ENCODE results near the gene PCMT1.

PCMT1 gene

GRCh38 chr6:149763866-149764265 is 14.3 kb downstream of the PCMT1 start:
- H3K36me3 ChIP-seq (ENCODE audit: control insufficient read depth, insufficient read depth, low read length), result no peaks in the 10 kb centered on the region
- no peak overlapping the region for H3K27ac ChIP-seq (ENCODE audit: insufficient read depth, low read depth, low read length, poor library complexity, severe bottlenecking)
- H3K27me3 ChIP-seq (ENCODE audit: control insufficient read depth, insufficient read depth, low read length, poor library complexity, severe bottlenecking), result no peaks in the 10 kb centered on the region
- no peaks in the 10 kb centered on the region for H3K4me1 ChIP-seq (ENCODE audit: control insufficient read depth, insufficient read depth, low read length)
- no peak overlapping the region for H3K4me3 ChIP-seq (ENCODE audit: insufficient read depth, low read depth, low read length)
- no peaks in the 10 kb centered on the region for H3K9me3 ChIP-seq (ENCODE audit: control insufficient read depth, low read length)

GRCh38 chr6:149766156-149766769 is 16.7 kb downstream of the PCMT1 start:
- Histone ChIP-seq H3K4me3 (ENCODE audit: insufficient read depth, low read depth, low read length) (no peak overlapping the region), H3K27me3 (ENCODE audit: control insufficient read depth, insufficient read depth, low read length, poor library complexity, severe bottlenecking) (no peaks in the 10 kb centered on the region), H3K4me1 (ENCODE audit: control insufficient read depth, insufficient read depth, low read length) (no peaks in the 10 kb centered on the region), H3K9me3 (ENCODE audit: control insufficient read depth, low read length) (no peaks in the 10 kb centered on the region), H3K36me3 (ENCODE audit: control insufficient read depth, insufficient read depth, low read length) (no peaks in the 10 kb centered on the region), H3K27ac (ENCODE audit: insufficient read depth, low read depth, low read length, poor library complexity, severe bottlenecking) (no peak overlapping the region)
- 88 to 93% methylated on average over 1 to 2 of the region's 3 CpGs for WGBS, 2 experiments

GRCh38 chr6:149769676-149770075 is 20.1 kb downstream of the PCMT1 start:
- H3K4me3 ChIP-seq (ENCODE audit: insufficient read depth, low read depth, low read length), result no peak overlapping the region
- no peak overlapping the region for H3K27ac ChIP-seq (ENCODE audit: insufficient read depth, low read depth, low read length, poor library complexity, severe bottlenecking)
- H3K4me1 ChIP-seq (ENCODE audit: control insufficient read depth, insufficient read depth, low read length), result no peaks in the 10 kb centered on the region
- H3K27me3 ChIP-seq (ENCODE audit: control insufficient read depth, insufficient read depth, low read length, poor library complexity, severe bottlenecking), result no peaks in the 10 kb centered on the region
- peaks cover 7% of the 10 kb centered on the region for H3K36me3 ChIP-seq (ENCODE audit: control insufficient read depth, insufficient read depth, low read length)
- H3K9me3 ChIP-seq (ENCODE audit: control insufficient read depth, low read length), result no peaks in the 10 kb centered on the region
- WGBS, 2 experiments, result 78 to 97% methylated on average over 2 of the region's 2 CpGs

GRCh38 chr6:149771185-149771584 is 21.6 kb downstream of the PCMT1 start:
- Histone ChIP-seq H3K9me3 (ENCODE audit: control insufficient read depth, low read length) (no peaks in the 10 kb centered on the region), H3K27ac (ENCODE audit: insufficient read depth, low read depth, low read length, poor library complexity, severe bottlenecking) (no peak overlapping the region), H3K4me3 (ENCODE audit: insufficient read depth, low read depth, low read length) (no peak overlapping the region), H3K4me1 (ENCODE audit: control insufficient read depth, insufficient read depth, low read length) (no peaks in the 10 kb centered on the region), H3K36me3 (ENCODE audit: control insufficient read depth, insufficient read depth, low read length) (peaks cover 7% of the 10 kb centered on the region), H3K27me3 (ENCODE audit: control insufficient read depth, insufficient read depth, low read length, poor library complexity, severe bottlenecking) (no peaks in the 10 kb centered on the region)
- 94 to 100% methylated on average over 1 to 2 of the region's 3 CpGs for WGBS, 2 experiments

- Histone ChIP-seq H3K4me1 (ENCODE audit: control insufficient read depth, insufficient read depth, low read length) (no peaks in the 10 kb centered on the region), H3K27ac (ENCODE audit: insufficient read depth, low read depth, low read length, poor library complexity, severe bottlenecking) (no peak overlapping the region), H3K27me3 (ENCODE audit: control insufficient read depth, insufficient read depth, low read length, poor library complexity, severe bottlenecking) (no peaks in the 10 kb centered on the region), H3K4me3 (ENCODE audit: insufficient read depth, low read depth, low read length) (no peak overlapping the region), H3K36me3 (ENCODE audit: control insufficient read depth, insufficient read depth, low read length) (peaks cover 7% of the 10 kb centered on the region), H3K9me3 (ENCODE audit: control insufficient read depth, low read length) (no peaks in the 10 kb centered on the region)
- 94% methylated on average over 5 to 6 of the region's 6 CpGs for WGBS, 2 experiments
Measured at GRCh38 chr6:149771925-149772324, 22.4 kb downstream of the PCMT1 start.

GRCh38 chr6:149777624-149778023 is 28.1 kb downstream of the PCMT1 start:
- Histone ChIP-seq H3K9me3 (ENCODE audit: control insufficient read depth, low read length) (no peaks in the 10 kb centered on the region), H3K27me3 (ENCODE audit: control insufficient read depth, insufficient read depth, low read length, poor library complexity, severe bottlenecking) (no peaks in the 10 kb centered on the region), H3K4me3 (ENCODE audit: insufficient read depth, low read depth, low read length) (no peak overlapping the region), H3K4me1 (ENCODE audit: control insufficient read depth, insufficient read depth, low read length) (no peaks in the 10 kb centered on the region), H3K36me3 (ENCODE audit: control insufficient read depth, insufficient read depth, low read length) (peaks cover 3% of the 10 kb centered on the region), H3K27ac (ENCODE audit: insufficient read depth, low read depth, low read length, poor library complexity, severe bottlenecking) (no peak overlapping the region)
- 88 to 94% methylated on average over 1 of the region's 1 CpG for WGBS, 2 experiments

GRCh38 chr6:149779644-149779963 is 30.1 kb downstream of the PCMT1 start:
- no peaks in the 10 kb centered on the region for H3K4me1 ChIP-seq (ENCODE audit: control insufficient read depth, insufficient read depth, low read length)
- H3K9me3 ChIP-seq (ENCODE audit: control insufficient read depth, low read length), result no peaks in the 10 kb centered on the region
- no peaks in the 10 kb centered on the region for H3K27me3 ChIP-seq (ENCODE audit: control insufficient read depth, insufficient read depth, low read length, poor library complexity, severe bottlenecking)
- WGBS, 2 experiments, result 85 to 96% methylated on average over 2 of the region's 2 CpGs
- H3K36me3 ChIP-seq (ENCODE audit: control insufficient read depth, insufficient read depth, low read length), result peaks cover 4% of the 10 kb centered on the region
- no peak overlapping the region for H3K27ac ChIP-seq (ENCODE audit: insufficient read depth, low read depth, low read length, poor library complexity, severe bottlenecking)
- H3K4me3 ChIP-seq (ENCODE audit: insufficient read depth, low read depth, low read length), result no peak overlapping the region

GRCh38 chr6:149781715-149782114 is 32.2 kb downstream of the PCMT1 start:
- Histone ChIP-seq H3K4me1 (ENCODE audit: control insufficient read depth, insufficient read depth, low read length) (no peaks in the 10 kb centered on the region), H3K27ac (ENCODE audit: insufficient read depth, low read depth, low read length, poor library complexity, severe bottlenecking) (no peak overlapping the region), H3K9me3 (ENCODE audit: control insufficient read depth, low read length) (no peaks in the 10 kb centered on the region), H3K27me3 (ENCODE audit: control insufficient read depth, insufficient read depth, low read length, poor library complexity, severe bottlenecking) (no peaks in the 10 kb centered on the region), H3K36me3 (ENCODE audit: control insufficient read depth, insufficient read depth, low read length) (peaks cover 4% of the 10 kb centered on the region), H3K4me3 (ENCODE audit: insufficient read depth, low read depth, low read length) (no peak overlapping the region)

- H3K27ac ChIP-seq (ENCODE audit: insufficient read depth, low read depth, low read length, poor library complexity, severe bottlenecking), result no peak overlapping the region
- H3K4me1 ChIP-seq (ENCODE audit: control insufficient read depth, insufficient read depth, low read length), result no peaks in the 10 kb centered on the region
- peaks cover 4% of the 10 kb centered on the region for H3K36me3 ChIP-seq (ENCODE audit: control insufficient read depth, insufficient read depth, low read length)
- no peaks in the 10 kb centered on the region for H3K9me3 ChIP-seq (ENCODE audit: control insufficient read depth, low read length)
- no peaks in the 10 kb centered on the region for H3K27me3 ChIP-seq (ENCODE audit: control insufficient read depth, insufficient read depth, low read length, poor library complexity, severe bottlenecking)
- H3K4me3 ChIP-seq (ENCODE audit: insufficient read depth, low read depth, low read length), result no peak overlapping the region
- WGBS, 2 experiments, result 96 to 98% methylated on average over 2 of the region's 2 CpGs
Measured at GRCh38 chr6:149782337-149782736, 32.8 kb downstream of the PCMT1 start.

GRCh38 chr6:149783551-149783950 is 34.0 kb downstream of the PCMT1 start:
- no peak overlapping the region for H3K4me3 ChIP-seq (ENCODE audit: insufficient read depth, low read depth, low read length)
- peaks cover 4% of the 10 kb centered on the region for H3K36me3 ChIP-seq (ENCODE audit: control insufficient read depth, insufficient read depth, low read length)
- 95% methylated on average over 3 of the region's 3 CpGs for WGBS, 2 experiments
- H3K27me3 ChIP-seq (ENCODE audit: control insufficient read depth, insufficient read depth, low read length, poor library complexity, severe bottlenecking), result no peaks in the 10 kb centered on the region
- H3K4me1 ChIP-seq (ENCODE audit: control insufficient read depth, insufficient read depth, low read length), result no peaks in the 10 kb centered on the region
- H3K27ac ChIP-seq (ENCODE audit: insufficient read depth, low read depth, low read length, poor library complexity, severe bottlenecking), result no peak overlapping the region
- H3K9me3 ChIP-seq (ENCODE audit: control insufficient read depth, low read length), result no peaks in the 10 kb centered on the region

GRCh38 chr6:149806127-149806526 is 56.6 kb downstream of the PCMT1 start:
- WGBS, 2 experiments, result 88 to 92% methylated on average over 4 of the region's 4 CpGs
- H3K4me3 ChIP-seq (ENCODE audit: insufficient read depth, low read depth, low read length), result no peak overlapping the region
- H3K36me3 ChIP-seq (ENCODE audit: control insufficient read depth, insufficient read depth, low read length), result no peaks in the 10 kb centered on the region
- no peaks in the 10 kb centered on the region for H3K27me3 ChIP-seq (ENCODE audit: control insufficient read depth, insufficient read depth, low read length, poor library complexity, severe bottlenecking)
- no peak overlapping the region for H3K27ac ChIP-seq (ENCODE audit: insufficient read depth, low read depth, low read length, poor library complexity, severe bottlenecking)
- H3K9me3 ChIP-seq (ENCODE audit: control insufficient read depth, low read length), result no peaks in the 10 kb centered on the region
- no peaks in the 10 kb centered on the region for H3K4me1 ChIP-seq (ENCODE audit: control insufficient read depth, insufficient read depth, low read length)

Measured in ectodermal cell (in vitro differentiated cells).